ENCODE data around the gene CCDC191. TPM values are rescaled to one million over a fixed set of nuclear protein-coding genes. Genes with fewer than 3 reads are reported as not detected.

Gene CCDC191
- total and polyA plus RNA-seq, 2 donors (not counting 1 experiment from before 2014, with no cell fraction given) = 1.7 to 3.3 TPM

- no peaks in the 10 kb centered on the region for H3K36me3 ChIP-seq (ENCODE audit: control insufficient read depth, insufficient read depth, low read length)
- H3K4me2 ChIP-seq (ENCODE audit: extremely low read depth, insufficient read depth, low read length) = no peak overlapping the region
- no peak overlapping the region for H3K27ac ChIP-seq (ENCODE audit: insufficient read depth, low read length)
- H4K20me1 ChIP-seq (ENCODE audit: control insufficient read depth, extremely low read depth, insufficient read depth, low read length) = no peaks in the 10 kb centered on the region
- no peak overlapping the region for H2AFZ ChIP-seq (ENCODE audit: low read length)
- H3K27me3 ChIP-seq (ENCODE audit: control insufficient read depth, insufficient read depth, low read length) = no peaks in the 10 kb centered on the region
- H3K9ac ChIP-seq (ENCODE audit: insufficient read depth, low read length) = no peak overlapping the region
- H3K4me3 ChIP-seq (replicated peaks in 1 of 4; ENCODE audit: control extremely low read depth in 1 of 4, insufficient read depth in 1 of 4, low read depth in 3 of 4, low read length in 4 of 4) = no peak overlapping the region
- H3K9me3 ChIP-seq (ENCODE audit: control insufficient read depth, insufficient read depth, low read depth, low read length) = no peaks in the 10 kb centered on the region
- H3K79me2 ChIP-seq (ENCODE audit: control insufficient read depth, insufficient read depth, low read length) = no peaks in the 10 kb centered on the region
- no peaks in the 10 kb centered on the region for H3K4me1 ChIP-seq (ENCODE audit: control insufficient read depth, extremely low read depth, insufficient read depth, low read length)
- TF ChIP-seq EZH2 (IDR thresholded peaks at IDR 0.05; ENCODE audit: low read length, missing control alignments) (no peak), CTCF (conservative IDR thresholded peaks at IDR 0.05 in 1 of 2, IDR thresholded peaks at IDR 0.05 in 1 of 2; ENCODE audit: low read depth in 1 of 2, low read length in 2 of 2) (no peak)
- DNase-seq (ENCODE audit: low read depth in 2 of 2) = no peak
Observed at GRCh38 chr3:114014211-114014610, 42.1 kb downstream of the CCDC191 start.

GRCh38 chr3:114011059-114011797 lies 45.1 kb downstream of the CCDC191 start:
- TF ChIP-seq EZH2 (IDR thresholded peaks at IDR 0.05; ENCODE audit: low read length, missing control alignments) = no peak
- TF ChIP-seq CTCF (conservative IDR thresholded peaks at IDR 0.05 in 1 of 2, IDR thresholded peaks at IDR 0.05 in 1 of 2; ENCODE audit: low read depth in 1 of 2, low read length in 2 of 2) = no peak
- no peak overlapping the region for H3K9ac ChIP-seq (ENCODE audit: insufficient read depth, low read length)
- H3K27ac ChIP-seq (ENCODE audit: insufficient read depth, low read length) = no peak overlapping the region
- H3K79me2 ChIP-seq (ENCODE audit: control insufficient read depth, insufficient read depth, low read length) = no peaks in the 10 kb centered on the region
- H3K4me2 ChIP-seq (ENCODE audit: extremely low read depth, insufficient read depth, low read length) = no peak overlapping the region
- no peak overlapping the region for H3K4me3 ChIP-seq (replicated peaks in 1 of 4; ENCODE audit: control extremely low read depth in 1 of 4, insufficient read depth in 1 of 4, low read depth in 3 of 4, low read length in 4 of 4)
- no peaks in the 10 kb centered on the region for H3K27me3 ChIP-seq (ENCODE audit: control insufficient read depth, insufficient read depth, low read length)
- no peaks in the 10 kb centered on the region for H4K20me1 ChIP-seq (ENCODE audit: control insufficient read depth, extremely low read depth, insufficient read depth, low read length)
- no peaks in the 10 kb centered on the region for H3K4me1 ChIP-seq (ENCODE audit: control insufficient read depth, extremely low read depth, insufficient read depth, low read length)
- DNase-seq (ENCODE audit: low read depth in 2 of 2) = no peak
- no peaks in the 10 kb centered on the region for H3K36me3 ChIP-seq (ENCODE audit: control insufficient read depth, insufficient read depth, low read length)
- H3K9me3 ChIP-seq (ENCODE audit: control insufficient read depth, insufficient read depth, low read depth, low read length) = no peaks in the 10 kb centered on the region
- no peak overlapping the region for H2AFZ ChIP-seq (ENCODE audit: low read length)

- H2AFZ ChIP-seq (ENCODE audit: low read length) = no peak overlapping the region
- H3K27ac ChIP-seq (ENCODE audit: insufficient read depth, low read length) = no peak overlapping the region
- no peaks in the 10 kb centered on the region for H3K9me3 ChIP-seq (ENCODE audit: control insufficient read depth, insufficient read depth, low read depth, low read length)
- no peak overlapping the region for H3K9ac ChIP-seq (ENCODE audit: insufficient read depth, low read length)
- no peak overlapping the region for H3K4me3 ChIP-seq (replicated peaks in 1 of 4; ENCODE audit: control extremely low read depth in 1 of 4, insufficient read depth in 1 of 4, low read depth in 3 of 4, low read length in 4 of 4)
- H3K27me3 ChIP-seq (ENCODE audit: control insufficient read depth, insufficient read depth, low read length) = no peaks in the 10 kb centered on the region
- DNase-seq (ENCODE audit: low read depth in 2 of 2) = no peak
- no peaks in the 10 kb centered on the region for H3K4me1 ChIP-seq (ENCODE audit: control insufficient read depth, extremely low read depth, insufficient read depth, low read length)
- TF ChIP-seq CTCF (conservative IDR thresholded peaks at IDR 0.05 in 1 of 2, IDR thresholded peaks at IDR 0.05 in 1 of 2; ENCODE audit: low read depth in 1 of 2, low read length in 2 of 2) = no peak
- TF ChIP-seq EZH2 (IDR thresholded peaks at IDR 0.05; ENCODE audit: low read length, missing control alignments) = no peak
- no peaks in the 10 kb centered on the region for H4K20me1 ChIP-seq (ENCODE audit: control insufficient read depth, extremely low read depth, insufficient read depth, low read length)
- H3K36me3 ChIP-seq (ENCODE audit: control insufficient read depth, insufficient read depth, low read length) = no peaks in the 10 kb centered on the region
- H3K4me2 ChIP-seq (ENCODE audit: extremely low read depth, insufficient read depth, low read length) = no peak overlapping the region
- H3K79me2 ChIP-seq (ENCODE audit: control insufficient read depth, insufficient read depth, low read length) = no peaks in the 10 kb centered on the region
Observed at GRCh38 chr3:114005481-114005880, 50.8 kb downstream of the CCDC191 start.
